NB4 (cell line): Measurements from ENCODE around the gene PAK6.

ENCODE experiments used
- DNase-seq: peaks from one replicate; pipeline ENCODE4 v3.0.0; 2010; ENCODE audit warnings: low read depth
- H3K4me3 ChIP-seq: one replicate; pipeline ENCODE4 v1.5.1; 2011; ENCODE audit warnings: mild to moderate bottlenecking, low read depth, low read length, moderate library complexity
- MAX ChIP-seq: IDR thresholded peaks from 2 replicates; pipeline ENCODE4 v1.6.1; 2011; ENCODE audit warnings: low read depth, low read length
- MYC ChIP-seq: IDR thresholded peaks from 2 replicates; pipeline ENCODE4 v1.6.1; 2011; ENCODE audit warnings: low read depth, low read length
- POLR2A ChIP-seq: IDR thresholded peaks from 2 replicates; pipeline ENCODE4 v1.6.1; 2011; ENCODE audit warnings: mild to moderate bottlenecking; ENCODE audit not compliant: insufficient read length; ENCODE audit errors: extremely low read depth
- TF ChIP-seq, protein P1 (sequence below): IDR thresholded peaks from one replicate; pipeline ENCODE4 v1.5.1; 2012; ENCODE audit warnings: low read depth, low read length

PAK6 gene

DNA sequence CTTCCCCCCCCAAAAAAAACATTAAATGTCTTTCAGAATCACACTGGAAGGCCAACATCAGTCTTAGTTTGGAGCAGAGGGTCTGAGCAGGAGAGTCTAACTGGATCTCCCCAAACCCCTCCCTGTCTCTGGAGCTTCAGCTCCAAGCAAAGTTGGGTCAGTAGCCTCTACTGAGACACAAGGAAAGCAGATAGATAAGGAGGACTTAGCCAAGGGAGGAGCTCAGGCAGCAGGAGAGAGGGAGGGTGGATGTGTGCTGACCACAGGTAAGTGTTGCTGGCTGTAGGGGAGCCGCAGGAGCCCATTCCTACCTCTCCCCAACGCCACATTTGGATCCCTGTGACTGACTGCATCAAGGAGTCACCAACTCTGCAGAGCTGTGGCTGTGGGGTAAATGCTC, 61.9 kb downstream of the PAK6 start:
- TF ChIP-seq POLR2A (no peak), MAX (no peak), MYC (no peak)
- TF ChIP-seq, protein P1, sequence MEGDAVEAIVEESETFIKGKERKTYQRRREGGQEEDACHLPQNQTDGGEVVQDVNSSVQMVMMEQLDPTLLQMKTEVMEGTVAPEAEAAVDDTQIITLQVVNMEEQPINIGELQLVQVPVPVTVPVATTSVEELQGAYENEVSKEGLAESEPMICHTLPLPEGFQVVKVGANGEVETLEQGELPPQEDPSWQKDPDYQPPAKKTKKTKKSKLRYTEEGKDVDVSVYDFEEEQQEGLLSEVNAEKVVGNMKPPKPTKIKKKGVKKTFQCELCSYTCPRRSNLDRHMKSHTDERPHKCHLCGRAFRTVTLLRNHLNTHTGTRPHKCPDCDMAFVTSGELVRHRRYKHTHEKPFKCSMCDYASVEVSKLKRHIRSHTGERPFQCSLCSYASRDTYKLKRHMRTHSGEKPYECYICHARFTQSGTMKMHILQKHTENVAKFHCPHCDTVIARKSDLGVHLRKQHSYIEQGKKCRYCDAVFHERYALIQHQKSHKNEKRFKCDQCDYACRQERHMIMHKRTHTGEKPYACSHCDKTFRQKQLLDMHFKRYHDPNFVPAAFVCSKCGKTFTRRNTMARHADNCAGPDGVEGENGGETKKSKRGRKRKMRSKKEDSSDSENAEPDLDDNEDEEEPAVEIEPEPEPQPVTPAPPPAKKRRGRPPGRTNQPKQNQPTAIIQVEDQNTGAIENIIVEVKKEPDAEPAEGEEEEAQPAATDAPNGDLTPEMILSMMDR, result no peak
- no peak for DNase-seq
- no peak overlapping the region for H3K4me3 ChIP-seq

- no peak overlapping the region for H3K4me3 ChIP-seq
- TF ChIP-seq MYC (no peak), POLR2A (no peak), MAX (no peak)
- TF ChIP-seq, protein P1, result no peak
- no peak for DNase-seq
These were observed 62.8 kb downstream of the PAK6 start for GRCh38 chr15:40301467-40302179.

DNA sequence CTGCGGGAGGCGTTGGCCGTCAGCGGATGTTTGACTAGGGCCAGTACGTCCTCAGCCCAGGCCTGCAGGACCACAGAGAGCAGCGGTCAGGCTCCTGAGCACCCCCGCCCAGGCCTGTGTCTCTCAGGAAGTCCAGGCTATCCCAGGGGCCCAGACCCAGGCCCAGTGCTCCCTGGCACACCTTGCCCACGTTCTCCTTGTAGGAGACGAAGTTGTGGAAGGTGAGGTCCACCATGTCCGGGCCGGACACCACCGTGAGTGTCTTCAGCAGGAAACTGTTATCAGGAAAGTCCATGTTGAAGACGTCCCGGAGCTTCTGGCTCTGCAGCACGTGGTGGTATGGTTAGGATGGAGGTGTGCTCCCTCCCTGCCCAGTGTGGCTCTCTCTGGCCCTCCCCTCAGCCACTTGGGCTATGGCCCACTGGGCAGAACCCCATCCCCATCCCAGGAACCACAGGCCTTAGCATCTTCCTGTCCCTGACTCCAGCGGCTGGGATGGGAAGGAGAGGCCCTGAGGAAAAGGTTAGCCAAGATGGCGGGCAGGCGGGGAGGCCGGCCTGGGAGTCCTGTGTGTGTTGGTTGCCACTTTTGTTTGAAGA, 63.5 kb downstream of the PAK6 start:
- no peak overlapping the region for H3K4me3 ChIP-seq
- DNase-seq, result no peak
- no peak for TF ChIP-seq MYC
- no peak for TF ChIP-seq MAX
- no peak for TF ChIP-seq POLR2A
- TF ChIP-seq, protein P1, result no peak

DNA sequence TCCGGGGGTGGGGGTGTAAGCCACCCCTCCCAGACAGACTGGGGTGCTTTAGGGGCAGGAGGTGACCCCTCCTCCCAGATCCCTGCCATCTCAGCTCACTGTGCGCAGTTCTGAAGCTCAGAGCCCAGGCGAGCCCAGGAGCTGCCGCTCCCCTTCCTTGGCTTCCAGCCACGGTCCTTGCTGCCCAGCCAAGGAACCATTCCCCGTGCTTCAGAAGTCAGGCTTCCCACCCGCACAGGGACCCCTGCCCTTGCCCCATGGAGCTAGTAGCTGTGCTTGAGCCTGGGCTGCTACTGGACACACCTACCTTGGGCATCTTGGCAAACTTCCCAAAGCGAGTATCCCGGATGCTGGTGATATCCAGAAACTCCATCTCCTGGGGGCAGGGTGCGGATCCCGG, 64.1 kb downstream of the PAK6 start:
- no peak for DNase-seq
- no peak overlapping the region for H3K4me3 ChIP-seq
- TF ChIP-seq POLR2A, result no peak
- no peak for TF ChIP-seq MAX
- no peak for TF ChIP-seq MYC
- TF ChIP-seq, protein P1, result no peak

DNA sequence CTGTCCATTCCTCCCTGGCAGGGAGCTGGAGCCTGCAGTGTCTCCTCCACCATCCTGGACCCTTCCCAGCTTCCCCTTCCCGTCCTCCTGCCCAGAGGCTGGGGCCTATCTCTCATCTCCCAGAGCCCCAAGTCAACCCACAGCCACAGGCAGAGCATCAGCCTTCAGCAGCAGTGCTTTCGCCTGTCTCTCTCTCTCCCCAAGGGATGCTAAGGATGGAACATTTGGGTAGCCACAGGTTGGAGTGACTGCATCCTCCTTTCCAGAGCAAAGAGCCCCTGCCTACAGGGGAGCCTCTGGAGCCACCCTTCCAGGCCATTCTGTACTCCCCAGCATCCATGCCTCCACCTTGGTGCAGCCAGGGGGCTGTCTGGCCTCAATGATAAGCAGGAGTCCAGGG, 64.7 kb downstream of the PAK6 start:
- no peak for TF ChIP-seq POLR2A
- TF ChIP-seq, protein P1, result no peak
- no peak for TF ChIP-seq MYC
- TF ChIP-seq MAX, result no peak
- no peak for DNase-seq
- no peak overlapping the region for H3K4me3 ChIP-seq
